Ishikawa (cell line): ENCODE data around the gene RABGAP1L.

Source experiments
- CEBPB ChIP-seq: IDR thresholded peaks from 2 replicates; pipeline ENCODE4 v1.6.1; 2012
- CREB1 ChIP-seq: IDR thresholded peaks from 2 replicates; pipeline ENCODE4 v1.6.1; 2012; ENCODE audit warnings: low read depth
- EGR1 ChIP-seq: IDR thresholded peaks from 2 replicates; pipeline ENCODE4 v1.6.1; 2012
- EP300 ChIP-seq: IDR thresholded peaks from 2 replicates; pipeline ENCODE4 v1.6.1; 2012; ENCODE audit warnings: borderline replicate concordance
- FOXM1 ChIP-seq: IDR thresholded peaks from 2 replicates; pipeline ENCODE4 v1.6.1; 2012; ENCODE audit warnings: low read depth, borderline replicate concordance
- NFIC ChIP-seq: IDR thresholded peaks from 2 replicates; pipeline ENCODE4 v1.6.1; 2012
- RAD21 ChIP-seq: IDR thresholded peaks from 2 replicates; pipeline ENCODE4 v1.6.1; 2012; ENCODE audit warnings: low read depth
- REST ChIP-seq: IDR thresholded peaks from 2 replicates; pipeline ENCODE4 v1.6.1; 2012; ENCODE audit warnings: low read depth, mild to moderate bottlenecking
- TAF1 ChIP-seq: IDR thresholded peaks from 2 replicates; pipeline ENCODE4 v1.6.1; 2012; ENCODE audit warnings: low read depth, mild to moderate bottlenecking
- TCF12 ChIP-seq: IDR thresholded peaks from 2 replicates; pipeline ENCODE4 v1.6.1; 2012; ENCODE audit warnings: low read depth
- TEAD4 ChIP-seq: IDR thresholded peaks from 2 replicates; pipeline ENCODE4 v1.6.1; 2012
- USF1 ChIP-seq: IDR thresholded peaks from 2 replicates; pipeline ENCODE4 v1.6.1; 2012
- YY1 ChIP-seq: IDR thresholded peaks from 2 replicates; pipeline ENCODE4 v1.6.1; 2012; ENCODE audit warnings: low read depth
- ZBTB7A ChIP-seq: IDR thresholded peaks from 2 replicates; pipeline ENCODE4 v1.6.1; 2012; ENCODE audit warnings: low read depth
- TF ChIP-seq, protein P1 (sequence below): IDR thresholded peaks from 2 replicates; pipeline ENCODE4 v1.6.1; 2012

Gene RABGAP1L

GRCh38 chr1:174940646-174941175 lies 781.4 kb downstream of the RABGAP1L start:
- TF ChIP-seq CREB1 (no peak), YY1 (no peak)

DNA sequence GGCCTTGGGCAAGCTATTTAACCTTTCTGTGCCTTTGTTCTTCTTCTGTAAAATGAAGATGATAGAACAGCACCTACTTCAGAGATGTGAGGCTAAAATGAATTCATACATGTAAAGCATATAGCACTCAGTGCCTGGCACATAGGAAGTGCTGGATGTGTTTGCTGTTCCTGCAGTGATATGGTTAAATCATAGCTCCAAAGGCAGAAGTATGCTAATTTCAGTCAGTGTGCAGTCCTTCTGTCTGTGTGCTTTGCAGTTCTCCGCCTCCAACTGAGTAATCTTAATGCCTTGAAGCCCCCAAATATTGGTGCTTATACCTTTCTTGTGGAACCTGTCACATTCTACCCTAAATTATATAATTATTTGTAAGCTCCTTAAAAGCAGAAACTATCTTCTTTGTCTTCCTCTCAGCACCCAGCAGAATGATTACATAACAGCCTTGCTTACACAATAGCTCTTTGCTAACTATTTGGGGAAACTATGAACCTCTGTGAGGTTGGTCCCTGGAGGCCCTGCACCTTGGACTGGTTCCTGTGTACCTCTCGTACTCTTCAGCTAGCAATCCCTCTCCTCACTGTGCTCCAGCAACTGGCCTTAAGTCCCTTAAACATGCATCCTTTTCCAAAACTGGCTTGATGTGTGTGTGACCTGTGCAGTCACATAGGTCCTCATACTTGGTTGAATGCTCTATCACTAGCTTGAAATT lies 783.4 kb downstream of the RABGAP1L start:
- TF ChIP-seq USF1: no peak
- 0 out of 2 replicates have a peak, but pooled peaks have one; percentile 5 for TF ChIP-seq CEBPB

DNA sequence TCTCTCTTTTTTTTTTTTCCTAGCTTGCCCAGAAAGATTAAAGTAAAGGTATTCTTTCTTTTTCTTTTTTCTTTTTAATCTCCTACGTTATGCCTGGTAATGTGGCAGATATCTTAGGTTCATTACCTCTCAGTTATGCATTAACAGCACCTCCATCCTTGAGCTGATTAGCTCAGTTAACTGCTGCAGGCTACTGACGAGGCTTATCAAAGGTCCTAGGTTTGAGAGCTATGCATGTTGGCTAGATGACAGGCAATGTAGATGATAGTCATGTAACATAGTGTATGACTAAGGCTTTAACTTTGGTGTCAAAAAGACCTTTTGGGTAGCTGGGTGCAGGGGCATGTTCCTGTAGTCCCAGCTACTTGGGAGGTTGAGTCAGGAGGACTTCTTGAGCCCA lies 786.7 kb downstream of the RABGAP1L start:
- TF ChIP-seq TAF1 (no peak), EP300 (no peak)

DNA sequence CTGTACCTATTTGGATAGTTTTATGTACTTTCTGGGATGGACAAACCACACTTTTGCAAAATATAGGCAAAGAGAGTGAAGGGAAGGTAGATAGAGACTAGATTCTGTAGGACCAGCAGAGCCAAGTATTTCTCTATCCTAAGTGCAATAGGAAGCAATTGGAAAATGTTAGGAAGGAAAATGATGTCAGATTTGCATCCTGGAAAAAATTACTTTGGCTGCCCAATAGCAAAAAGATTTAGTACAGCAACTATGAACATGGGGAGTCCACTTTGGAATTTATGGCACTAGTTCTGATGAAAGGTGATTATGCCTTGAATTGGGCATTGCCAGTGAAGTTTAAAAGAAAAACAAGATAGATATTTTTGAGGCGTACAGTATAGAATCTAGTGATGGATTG lies 789.7 kb downstream of the RABGAP1L start:
- TF ChIP-seq TAF1: no peak
- TF ChIP-seq TEAD4: no peak
- TF ChIP-seq TCF12: no peak
- TF ChIP-seq REST: no peak
- TF ChIP-seq EGR1: no peak
- no peak for TF ChIP-seq ZBTB7A
- TF ChIP-seq CREB1: no peak
- no peak for TF ChIP-seq RAD21
- no peak for TF ChIP-seq FOXM1
- TF ChIP-seq, protein P1, sequence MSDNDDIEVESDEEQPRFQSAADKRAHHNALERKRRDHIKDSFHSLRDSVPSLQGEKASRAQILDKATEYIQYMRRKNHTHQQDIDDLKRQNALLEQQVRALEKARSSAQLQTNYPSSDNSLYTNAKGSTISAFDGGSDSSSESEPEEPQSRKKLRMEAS: no peak
- no peak for TF ChIP-seq YY1
- TF ChIP-seq CEBPB: no peak
- no peak for TF ChIP-seq NFIC
- TF ChIP-seq USF1: no peak
- no peak for TF ChIP-seq EP300

GRCh38 chr1:174949645-174950044 lies 790.3 kb downstream of the RABGAP1L start:
- TF ChIP-seq EP300: no peak
- no peak for TF ChIP-seq EGR1
- no peak for TF ChIP-seq TAF1
- no peak for TF ChIP-seq CREB1
- TF ChIP-seq, protein P1: no peak
- no peak for TF ChIP-seq FOXM1
- TF ChIP-seq RAD21: no peak
- no peak for TF ChIP-seq YY1
- TF ChIP-seq REST: no peak
- no peak for TF ChIP-seq USF1

DNA sequence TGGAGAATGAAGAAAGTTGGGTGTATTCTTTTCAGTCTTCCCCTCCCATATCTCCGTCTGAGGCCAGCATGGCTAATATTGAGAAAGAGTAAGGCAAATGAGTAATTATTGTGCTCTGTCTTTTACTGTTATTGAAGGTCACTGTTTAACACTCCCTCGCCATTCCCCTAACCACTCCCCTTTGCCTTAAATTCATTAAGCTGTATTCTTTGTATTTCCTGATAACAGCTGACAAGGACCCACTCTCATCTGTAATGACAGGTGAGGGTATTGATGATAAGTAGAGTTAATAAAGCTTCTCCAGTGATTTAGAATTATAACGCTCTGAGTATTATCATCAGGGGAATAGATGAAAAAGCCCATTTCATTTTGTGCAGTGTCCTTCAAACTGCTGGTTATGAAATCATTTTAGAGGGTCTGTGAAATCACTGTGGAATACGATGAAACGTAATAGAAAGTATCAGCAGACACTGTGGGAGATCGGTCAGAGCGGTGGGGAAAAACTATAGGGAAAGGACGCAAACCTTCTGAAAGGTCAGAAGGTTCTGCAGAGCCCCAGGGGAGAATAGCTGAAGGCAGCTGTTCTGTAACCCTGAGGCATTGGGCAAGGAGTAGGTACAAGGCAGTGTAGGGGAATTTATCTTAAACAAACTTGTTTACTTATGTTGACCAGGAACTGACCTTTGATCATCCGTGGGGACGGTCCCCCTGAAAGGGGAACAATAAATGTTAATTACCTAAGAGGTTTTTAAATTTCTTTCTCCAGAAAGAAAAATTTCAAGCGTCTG lies 794.2 kb downstream of the RABGAP1L start:
- TF ChIP-seq CREB1 (no peak), EP300 (no peak), TCF12 (no peak), YY1 (no peak), REST (no peak), TAF1 (no peak)
